Activated B cell treated with CpG ODN at 0.5 μM for 24 hours (primary cell): ENCODE data around the gene ATCAY. TPM values are rescaled to one million over a fixed set of nuclear protein-coding genes. Genes with fewer than 3 reads are reported as not detected.
"Not testable (repeated sequence)": the region's sequence is repeated elsewhere in the genome, so short reads cannot be mapped to it uniquely, and the experiment has no call there.

Experiments used
- ATAC-seq: fragments of 200-7000 bp; cut with Tn5 transposase; one replicate; pipeline ENCODE4 v1.10.0; 2021; ENCODE audit warnings: low read depth, mild to moderate bottlenecking, moderate library complexity
- CTCF ChIA-PET: fragments of 350-600 bp; sonication (Branson Sonifier 250); formaldehyde crosslinking; loops from one replicate; lab custom pipeline; 2021; ENCODE audit warnings: antibody characterized with exemption; lab: Charles Lee
- POLR2A ChIA-PET: fragments of 350-600 bp; sonication (Branson Sonifier 250); formaldehyde crosslinking; loops from one replicate; lab custom pipeline; 2021; ENCODE audit warnings: antibody characterized with exemption; lab: Charles Lee
- DNase-seq: peaks from one replicate; pipeline ENCODE4 v3.0.0; 2022
- H3K27ac Mint-ChIP-seq: one replicate; pipeline ENCODE4 v1.8.0; 2020; ENCODE audit warnings: mixed read lengths
- H3K27me3 Mint-ChIP-seq: one replicate; pipeline ENCODE4 v1.8.0; 2021; ENCODE audit warnings: mixed read lengths
- H3K36me3 Mint-ChIP-seq: one replicate; pipeline ENCODE4 v1.8.0; 2021; ENCODE audit warnings: low read depth, mixed read lengths
- H3K4me1 Mint-ChIP-seq: one replicate; pipeline ENCODE4 v1.8.0; 2021; ENCODE audit warnings: mixed read lengths
- H3K4me3 Mint-ChIP-seq: one replicate; pipeline ENCODE4 v1.8.0; 2020; ENCODE audit warnings: mild to moderate bottlenecking, mixed read lengths
- H3K9me3 Mint-ChIP-seq: one replicate; pipeline ENCODE4 v1.8.0; 2020; ENCODE audit warnings: mixed read lengths
- CTCF ChIP-seq: fragments of 200-600 bp; IDR thresholded peaks from one replicate; pipeline ENCODE4 v1.8.0; 2022; ENCODE audit warnings: antibody characterized with exemption, mild to moderate bottlenecking
- intact Hi-C: fragments of 100-400 bp; cut with micrococcal nuclease; formaldehyde crosslinking; loops from one replicate; pipeline ENCODE4 v1.15.1; 2024
- total RNA-seq: library from RNA; stranded (reverse); gene quantifications from 2 replicates; pipeline ENCODE4 v1.2.3, GENCODE V29; 2022

ATCAY gene
- total RNA-seq, 1 donor from 2014 or later: not detected

GRCh38 chr19:3950871-3951861 is 70.7 kb downstream of the ATCAY start:
- CTCF ChIA-PET: no interaction called here
- no peak overlapping the region for H3K27ac Mint-ChIP-seq
- H3K9me3 Mint-ChIP-seq: no peaks in the 10 kb centered on the region
- H3K27me3 Mint-ChIP-seq: peaks cover 5% of the 10 kb centered on the region
- peaks cover 7% of the 10 kb centered on the region for H3K4me1 Mint-ChIP-seq
- POLR2A ChIA-PET: interaction anchor here (0.6 kb wide), 1 partner anchor 133 kb away, joined by 14 read pairs; no protein-coding TSS in a partner anchor
- no peak for TF ChIP-seq CTCF
- H3K36me3 Mint-ChIP-seq: peaks cover 3% of the 10 kb centered on the region
- no peak for DNase-seq
- intact Hi-C loops: no loop called here
- peak; percentile 14 for ATAC-seq
- H3K4me3 Mint-ChIP-seq: peak overlapping the region; percentile 69

- H3K27ac Mint-ChIP-seq, CTCF ChIA-PET, H3K9me3 Mint-ChIP-seq, ATAC-seq, intact Hi-C loops, H3K36me3 Mint-ChIP-seq, H3K4me1 Mint-ChIP-seq, DNase-seq, H3K4me3 Mint-ChIP-seq, H3K27me3 Mint-ChIP-seq: not testable (repeated sequence)
- POLR2A ChIA-PET: interaction anchor here (0.7 kb wide), 1 partner anchor 290 kb away, joined by 3 read pairs; no protein-coding TSS in a partner anchor
Measured at GRCh38 chr19:3952755-3953276, 72.3 kb downstream of the ATCAY start.

GRCh38 chr19:3954107-3954506 is 73.6 kb downstream of the ATCAY start:
- peaks cover 5% of the 10 kb centered on the region for H3K27me3 Mint-ChIP-seq
- no peaks in the 10 kb centered on the region for H3K9me3 Mint-ChIP-seq
- H3K36me3 Mint-ChIP-seq: peaks cover 9% of the 10 kb centered on the region
- CTCF ChIA-PET: no interaction called here
- H3K27ac Mint-ChIP-seq: no peak overlapping the region
- ATAC-seq: no peak
- POLR2A ChIA-PET: interaction anchor here (0.6 kb wide), 1 partner anchor 11 kb away, joined by 3 read pairs; no protein-coding TSS in a partner anchor
- intact Hi-C loops: no loop called here
- DNase-seq: no peak
- H3K4me3 Mint-ChIP-seq: no peak overlapping the region
- H3K4me1 Mint-ChIP-seq: peaks cover 7% of the 10 kb centered on the region
- no peak for TF ChIP-seq CTCF

- H3K4me1 Mint-ChIP-seq, ATAC-seq, CTCF ChIA-PET, H3K27me3 Mint-ChIP-seq, intact Hi-C loops, DNase-seq, H3K4me3 Mint-ChIP-seq, H3K27ac Mint-ChIP-seq, POLR2A ChIA-PET, H3K9me3 Mint-ChIP-seq: not testable (repeated sequence)
- H3K36me3 Mint-ChIP-seq: peaks cover 15% of the 10 kb centered on the region
Measured at GRCh38 chr19:3955276-3955675, 74.8 kb downstream of the ATCAY start.

- H3K36me3 Mint-ChIP-seq: peaks cover 17% of the 10 kb centered on the region
- no peak for ATAC-seq
- H3K4me1 Mint-ChIP-seq: peaks cover 7% of the 10 kb centered on the region
- ChIA-PET CTCF (no interaction called here), POLR2A (no interaction called here)
- no peak for DNase-seq
- no peak overlapping the region for H3K4me3 Mint-ChIP-seq
- intact Hi-C loops: no loop called here
- H3K27ac Mint-ChIP-seq: no peak overlapping the region
- peaks cover 5% of the 10 kb centered on the region for H3K27me3 Mint-ChIP-seq
- H3K9me3 Mint-ChIP-seq: no peaks in the 10 kb centered on the region
- TF ChIP-seq CTCF: no peak
Measured at GRCh38 chr19:3955688-3956087, 75.2 kb downstream of the ATCAY start.
